Measurements from ENCODE around the gene CCDC13.
A peak's percentile ranks its signal among the peaks of the same experiment; 100 is the strongest.

CCDC13 gene

DNA sequence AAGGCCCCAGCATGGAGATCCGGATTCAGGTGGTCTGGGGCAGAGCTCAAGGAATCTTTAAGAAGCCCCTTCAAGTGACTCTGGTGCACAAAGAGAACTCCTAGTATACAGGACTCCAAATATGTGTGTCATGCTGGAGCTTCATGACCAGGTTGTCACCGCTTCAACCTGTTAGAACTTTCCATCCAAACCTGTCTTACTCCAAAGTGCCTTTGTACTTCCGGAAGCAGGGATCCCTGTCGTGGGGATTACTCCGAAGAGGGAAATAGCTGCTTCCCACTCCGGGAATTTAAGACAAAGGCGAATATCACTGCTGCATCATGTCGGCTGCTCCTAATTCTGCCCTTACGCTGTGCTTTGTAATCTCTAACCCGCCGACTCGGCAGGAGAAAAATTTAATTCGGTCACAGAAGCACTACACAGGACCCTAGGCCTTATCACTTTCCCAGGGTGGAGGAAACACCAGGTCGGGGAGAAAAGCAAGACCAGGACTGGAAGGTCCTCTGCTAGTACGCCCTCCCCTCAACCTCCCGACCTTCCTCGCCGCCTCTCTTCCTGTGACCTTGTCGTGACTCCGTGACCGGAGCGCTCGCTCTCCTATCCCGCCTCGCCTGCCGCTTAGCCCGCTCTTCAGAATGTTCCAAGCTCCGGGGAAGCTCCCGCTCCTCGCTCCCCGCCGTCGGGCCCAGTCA, 30.5 kb upstream of the CCDC13 start:
- Histone ChIP-seq H2BK12ac (ENCODE audit: low read length) (no peak overlapping the region), H3K23ac (ENCODE audit: low read depth, low read length, poor library complexity) (peak overlapping the region; percentile 100), H4K8ac (ENCODE audit: low read depth, low read length) (no peak overlapping the region), H3K79me1 (ENCODE audit: low read depth, low read length) (peaks cover 2% of the 10 kb centered on the region), H4K91ac (ENCODE audit: low read depth, low read length, poor library complexity) (no peak overlapping the region), H3K4ac (ENCODE audit: low read length) (no peak overlapping the region), H3K9ac (ENCODE audit: low read depth, low read length, poor library complexity) (peak overlapping the region; percentile 97), H3K27ac (replicated peaks; ENCODE audit: low read length) (peak overlapping the region; percentile 69), H2AK5ac (ENCODE audit: low read depth, low read length) (peak overlapping the region; percentile 33), H3K4me3 (ENCODE audit: low read length in 2 of 2) (peak overlapping the region; percentile 80 to 90), H3K9me3 (replicated peaks in 1 of 2; ENCODE audit: control insufficient read depth in 2 of 2, insufficient read depth in 1 of 2, low read depth in 1 of 2, low read length in 2 of 2) (peaks cover 0 to 4% of the 10 kb centered on the region in 2 donors), H3K4me2 (ENCODE audit: insufficient read depth, low read length, poor library complexity, severe bottlenecking) (peak overlapping the region; percentile 77), H3K36me3 (replicated peaks in 1 of 2; ENCODE audit: control insufficient read depth in 2 of 2, insufficient read depth in 2 of 2, low read length in 2 of 2) (peaks cover 2 to 35% of the 10 kb centered on the region in 2 donors), H2BK120ac (ENCODE audit: low read depth, low read length) (no peak overlapping the region), H2AFZ (ENCODE audit: low read length) (peak overlapping the region; percentile 95), H3K18ac (ENCODE audit: low read length) (peak overlapping the region; percentile 95), H3K4me1 (ENCODE audit: control insufficient read depth in 2 of 2, insufficient read depth in 1 of 2, low read depth in 1 of 2, low read length in 2 of 2) (peaks cover 4 to 10% of the 10 kb centered on the region in 2 donors), H3K27me3 (ENCODE audit: control insufficient read depth in 3 of 3, insufficient read depth in 3 of 3, low read depth in 1 of 3, low read length in 3 of 3) (peaks cover 0 to 14% (median 8%) of the 10 kb centered on the region in 3 experiments), H2BK15ac (ENCODE audit: low read length) (peak overlapping the region; percentile 19), H2BK5ac (ENCODE audit: low read length) (no peak overlapping the region), H3K14ac (ENCODE audit: low read length) (peak overlapping the region; percentile 90)
- no CpG with 5 or more reads among the region's 33 CpGs for WGBS, 2 donors (ENCODE audit: extremely low coverage in 2 of 2, insufficient read length in 2 of 2, insufficient replicate concordance in 1 of 2)
- DNase-seq (ENCODE audit: low spot score), result peak; percentile 36

DNA sequence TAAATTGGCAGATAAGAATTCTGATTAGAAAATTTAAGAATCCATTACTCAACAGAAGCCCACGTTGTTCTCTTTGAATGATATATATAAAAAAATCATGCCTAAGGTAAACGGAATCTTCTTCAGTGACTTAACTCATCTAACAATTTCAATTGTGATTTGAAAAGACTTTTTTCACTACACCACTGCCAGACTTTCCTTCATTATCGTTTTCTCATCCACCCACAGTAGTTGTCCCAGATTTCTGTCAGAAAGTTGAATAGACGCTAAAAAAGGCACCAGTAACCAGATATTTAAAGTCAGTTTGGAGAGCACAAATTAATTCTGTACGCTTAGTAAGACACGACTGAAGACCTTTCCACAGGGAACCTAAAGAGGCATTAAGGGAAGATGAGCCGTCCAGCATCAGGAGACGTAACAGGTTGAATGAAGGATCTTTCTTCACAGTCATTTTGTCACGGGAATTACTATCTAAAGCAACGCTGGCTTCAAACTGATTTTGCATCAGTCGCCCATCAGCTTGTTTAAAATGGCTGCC, 29.9 kb upstream of the CCDC13 start:
- Histone ChIP-seq H3K14ac (ENCODE audit: low read length) (no peak overlapping the region), H3K9me3 (replicated peaks in 1 of 2; ENCODE audit: control insufficient read depth in 2 of 2, insufficient read depth in 1 of 2, low read depth in 1 of 2, low read length in 2 of 2) (peaks cover 0 to 4% of the 10 kb centered on the region in 2 donors), H3K4ac (ENCODE audit: low read length) (no peak overlapping the region), H3K4me3 (ENCODE audit: low read length in 2 of 2) (peak overlapping the region; percentile 80 to 90), H4K91ac (ENCODE audit: low read depth, low read length, poor library complexity) (no peak overlapping the region), H2BK5ac (ENCODE audit: low read length) (no peak overlapping the region), H3K27me3 (ENCODE audit: control insufficient read depth in 3 of 3, insufficient read depth in 3 of 3, low read depth in 1 of 3, low read length in 3 of 3) (peaks cover 0 to 14% (median 8%) of the 10 kb centered on the region in 3 experiments), H2BK120ac (ENCODE audit: low read depth, low read length) (no peak overlapping the region), H2BK15ac (ENCODE audit: low read length) (no peak overlapping the region), H2AFZ (ENCODE audit: low read length) (peak overlapping the region; percentile 95), H3K23ac (ENCODE audit: low read depth, low read length, poor library complexity) (no peak overlapping the region), H2AK5ac (ENCODE audit: low read depth, low read length) (no peak overlapping the region), H3K27ac (replicated peaks; ENCODE audit: low read length) (no peak overlapping the region), H3K18ac (ENCODE audit: low read length) (no peak overlapping the region), H3K9ac (ENCODE audit: low read depth, low read length, poor library complexity) (no peak overlapping the region), H4K8ac (ENCODE audit: low read depth, low read length) (no peak overlapping the region), H3K4me1 (ENCODE audit: control insufficient read depth in 2 of 2, insufficient read depth in 1 of 2, low read depth in 1 of 2, low read length in 2 of 2) (peaks cover 4 to 10% of the 10 kb centered on the region in 2 donors), H3K36me3 (replicated peaks in 1 of 2; ENCODE audit: control insufficient read depth in 2 of 2, insufficient read depth in 2 of 2, low read length in 2 of 2) (peaks cover 2 to 35% of the 10 kb centered on the region in 2 donors), H2BK12ac (ENCODE audit: low read length) (no peak overlapping the region), H3K79me1 (ENCODE audit: low read depth, low read length) (peaks cover 2% of the 10 kb centered on the region), H3K4me2 (ENCODE audit: insufficient read depth, low read length, poor library complexity, severe bottlenecking) (peak overlapping the region; percentile 77)
- WGBS, 2 donors (ENCODE audit: extremely low coverage in 2 of 2, insufficient read length in 2 of 2, insufficient replicate concordance in 1 of 2), result no CpG with 5 or more reads among the region's 11 CpGs
- DNase-seq (ENCODE audit: low spot score), result no peak

DNA sequence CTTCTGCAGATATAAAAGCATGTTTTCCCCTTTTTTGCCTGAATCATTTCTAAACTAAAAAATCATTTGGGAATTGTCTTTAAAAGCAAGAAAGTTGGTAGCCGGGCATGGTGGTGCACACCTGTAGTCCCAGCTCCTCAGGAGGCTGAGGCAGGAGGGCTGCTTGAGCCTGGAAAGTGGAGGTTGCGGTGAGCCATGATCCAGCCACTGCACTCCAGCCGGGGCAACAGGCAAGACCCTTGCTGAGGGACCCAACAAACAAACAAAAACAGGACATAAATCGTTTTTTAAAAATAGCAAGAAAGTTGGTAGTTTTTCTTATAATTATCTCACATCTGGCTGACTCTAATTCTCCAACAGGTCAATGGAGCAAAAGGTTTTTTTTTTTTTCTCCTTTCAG, 28.7 kb upstream of the CCDC13 start:
- no peak overlapping the region for H3K9ac ChIP-seq (ENCODE audit: low read depth, low read length, poor library complexity)
- H4K8ac ChIP-seq (ENCODE audit: low read depth, low read length), result no peak overlapping the region
- H3K27me3 ChIP-seq (ENCODE audit: control insufficient read depth in 3 of 3, insufficient read depth in 3 of 3, low read depth in 1 of 3, low read length in 3 of 3), result peaks cover 0 to 8% (median 8%) of the 10 kb centered on the region in 3 experiments
- H3K14ac ChIP-seq (ENCODE audit: low read length), result no peak overlapping the region
- no peak for DNase-seq (ENCODE audit: low spot score)
- no peak overlapping the region for H2BK12ac ChIP-seq (ENCODE audit: low read length)
- H2BK120ac ChIP-seq (ENCODE audit: low read depth, low read length), result no peak overlapping the region
- H2BK15ac ChIP-seq (ENCODE audit: low read length), result no peak overlapping the region
- no peak overlapping the region for H3K18ac ChIP-seq (ENCODE audit: low read length)
- no peak overlapping the region for H2BK5ac ChIP-seq (ENCODE audit: low read length)
- no peak overlapping the region for H3K4me2 ChIP-seq (ENCODE audit: insufficient read depth, low read length, poor library complexity, severe bottlenecking)
- H3K27ac ChIP-seq (replicated peaks; ENCODE audit: low read length), result no peak overlapping the region
- peaks cover 4 to 10% of the 10 kb centered on the region in 2 donors for H3K4me1 ChIP-seq (ENCODE audit: control insufficient read depth in 2 of 2, insufficient read depth in 1 of 2, low read depth in 1 of 2, low read length in 2 of 2)
- H3K36me3 ChIP-seq (replicated peaks in 1 of 2; ENCODE audit: control insufficient read depth in 2 of 2, insufficient read depth in 2 of 2, low read length in 2 of 2), result peaks cover 2 to 35% of the 10 kb centered on the region in 2 donors
- no peak overlapping the region for H3K4me3 ChIP-seq (ENCODE audit: low read length in 2 of 2)
- H3K4ac ChIP-seq (ENCODE audit: low read length), result no peak overlapping the region
- H2AFZ ChIP-seq (ENCODE audit: low read length), result no peak overlapping the region
- no peak overlapping the region for H4K91ac ChIP-seq (ENCODE audit: low read depth, low read length, poor library complexity)
- no peak overlapping the region for H2AK5ac ChIP-seq (ENCODE audit: low read depth, low read length)
- no CpG with 5 or more reads among the region's 4 CpGs for WGBS, 2 donors (ENCODE audit: extremely low coverage in 2 of 2, insufficient read length in 2 of 2, insufficient replicate concordance in 1 of 2)
- peaks cover 0 to 4% of the 10 kb centered on the region in 2 donors for H3K9me3 ChIP-seq (replicated peaks in 1 of 2; ENCODE audit: control insufficient read depth in 2 of 2, insufficient read depth in 1 of 2, low read depth in 1 of 2, low read length in 2 of 2)
- peaks cover 2% of the 10 kb centered on the region for H3K79me1 ChIP-seq (ENCODE audit: low read depth, low read length)
- H3K23ac ChIP-seq (ENCODE audit: low read depth, low read length, poor library complexity), result no peak overlapping the region

GRCh38 chr3:42801048-42801620, 28.1 kb upstream of the CCDC13 start:
- no peak overlapping the region for H3K4me3 ChIP-seq (ENCODE audit: low read length in 2 of 2)
- peaks cover 3 to 39% of the 10 kb centered on the region in 2 donors for H3K36me3 ChIP-seq (replicated peaks in 1 of 2; ENCODE audit: control insufficient read depth in 2 of 2, insufficient read depth in 2 of 2, low read length in 2 of 2)

More at GRCh38 chr3:42801048-42801620, 28.1 kb upstream of the CCDC13 start:
- peaks cover 0 to 4% of the 10 kb centered on the region in 2 donors for H3K9me3 ChIP-seq (replicated peaks in 1 of 2; ENCODE audit: control insufficient read depth in 2 of 2, insufficient read depth in 1 of 2, low read depth in 1 of 2, low read length in 2 of 2)
- WGBS, 2 donors (ENCODE audit: extremely low coverage in 2 of 2, insufficient read length in 2 of 2, insufficient replicate concordance in 1 of 2), result no CpG with 5 or more reads among the region's 3 CpGs
- H3K4me2 ChIP-seq (ENCODE audit: insufficient read depth, low read length, poor library complexity, severe bottlenecking), result no peak overlapping the region
- H3K27ac ChIP-seq (replicated peaks; ENCODE audit: low read length), result no peak overlapping the region
- H3K18ac ChIP-seq (ENCODE audit: low read length), result no peak overlapping the region
- H3K27me3 ChIP-seq (ENCODE audit: control insufficient read depth in 3 of 3, insufficient read depth in 3 of 3, low read depth in 1 of 3, low read length in 3 of 3), result peaks cover 0 to 8% (median 6%) of the 10 kb centered on the region in 3 experiments
- no peak overlapping the region for H3K14ac ChIP-seq (ENCODE audit: low read length)
- H3K79me1 ChIP-seq (ENCODE audit: low read depth, low read length), result peaks cover 2% of the 10 kb centered on the region
- no peak overlapping the region for H2BK12ac ChIP-seq (ENCODE audit: low read length)
- no peak overlapping the region for H2BK5ac ChIP-seq (ENCODE audit: low read length)
- H2AFZ ChIP-seq (ENCODE audit: low read length), result no peak overlapping the region
- no peak overlapping the region for H3K9ac ChIP-seq (ENCODE audit: low read depth, low read length, poor library complexity)
- no peak overlapping the region for H2AK5ac ChIP-seq (ENCODE audit: low read depth, low read length)
- H4K8ac ChIP-seq (ENCODE audit: low read depth, low read length), result no peak overlapping the region
- H3K4me1 ChIP-seq (ENCODE audit: control insufficient read depth in 2 of 2, insufficient read depth in 1 of 2, low read depth in 1 of 2, low read length in 2 of 2), result peaks cover 5 to 10% of the 10 kb centered on the region in 2 donors
- no peak overlapping the region for H2BK120ac ChIP-seq (ENCODE audit: low read depth, low read length)
- no peak overlapping the region for H2BK15ac ChIP-seq (ENCODE audit: low read length)
- DNase-seq (ENCODE audit: low spot score), result no peak
- no peak overlapping the region for H3K4ac ChIP-seq (ENCODE audit: low read length)
- no peak overlapping the region for H4K91ac ChIP-seq (ENCODE audit: low read depth, low read length, poor library complexity)
- H3K23ac ChIP-seq (ENCODE audit: low read depth, low read length, poor library complexity), result no peak overlapping the region
